Progenitor cell of endocrine pancreas (in vitro differentiated cells): ENCODE measurements around the gene FAM3D. TPM values are rescaled to one million over a fixed set of nuclear protein-coding genes. Genes with fewer than 3 reads are reported as not detected.
"Not testable (repeated sequence)": the region's sequence is repeated elsewhere in the genome, so short reads cannot be mapped to it uniquely, and the experiment has no call there.

Experiments
- DNase-seq: peaks from one replicate; pipeline ENCODE4 v3.0.0; 2021; ENCODE audit warnings: low spot score; ENCODE audit not compliant: unreplicated experiment
- H3K27ac Mint-ChIP-seq: 2 replicates; pipeline ENCODE4 v1.8.0; 2021; ENCODE audit warnings: mild to moderate bottlenecking, moderate library complexity, mixed read lengths
- H3K27me3 Mint-ChIP-seq: 2 replicates; pipeline ENCODE4 v1.8.0; 2021; ENCODE audit warnings: mixed read lengths
- H3K36me3 Mint-ChIP-seq: 2 replicates; pipeline ENCODE4 v1.8.0; 2022; ENCODE audit warnings: mixed read lengths; ENCODE audit not compliant: insufficient read depth
- H3K4me1 Mint-ChIP-seq: 2 replicates; pipeline ENCODE4 v1.8.0; 2021; ENCODE audit warnings: low read depth, mixed read lengths
- H3K4me3 Mint-ChIP-seq: 2 replicates; pipeline ENCODE4 v1.8.0; 2021; ENCODE audit warnings: low read depth, mild to moderate bottlenecking, moderate library complexity, mixed read lengths
- H3K9me3 Mint-ChIP-seq: 2 replicates; pipeline ENCODE4 v1.8.0; 2021; ENCODE audit warnings: low read depth, mixed read lengths
- CTCF ChIP-seq: fragments of 200-600 bp; sonication (generic); IDR thresholded peaks from one replicate; pipeline ENCODE4 v1.5.0; 2021; ENCODE audit warnings: antibody characterized with exemption, mild to moderate bottlenecking; ENCODE audit not compliant: unreplicated experiment
- total RNA-seq: library from RNA; stranded (reverse); gene quantifications from 2 replicates; pipeline ENCODE4 v1.2.1, GENCODE V29; 2021

The FAM3D gene
- total RNA-seq, 1 donor from 2014 or later: not detected

- H3K27me3 Mint-ChIP-seq: peaks cover 3% of the 10 kb centered on the region
- peaks cover 3% of the 10 kb centered on the region for H3K36me3 Mint-ChIP-seq
- H3K4me3 Mint-ChIP-seq: no peak overlapping the region
- no peak for DNase-seq
- no peaks in the 10 kb centered on the region for H3K4me1 Mint-ChIP-seq
- TF ChIP-seq CTCF: no peak
- no peak overlapping the region for H3K27ac Mint-ChIP-seq
- H3K9me3 Mint-ChIP-seq: peaks cover 12% of the 10 kb centered on the region
Observed at GRCh38 chr3:58681863-58682262, 15.3 kb upstream of the FAM3D start.

GRCh38 chr3:58680879-58681525 is 14.4 kb upstream of the FAM3D start:
- no peak for TF ChIP-seq CTCF
- DNase-seq: no peak
- Mint-ChIP-seq H3K36me3 (peaks cover 6% of the 10 kb centered on the region), H3K27me3 (no peaks in the 10 kb centered on the region), H3K4me3 (no peak overlapping the region), H3K27ac (no peak overlapping the region), H3K4me1 (no peaks in the 10 kb centered on the region), H3K9me3 (peaks cover 12% of the 10 kb centered on the region)

- TF ChIP-seq CTCF: no peak
- peaks cover 21% of the 10 kb centered on the region for H3K9me3 Mint-ChIP-seq
- H3K4me3 Mint-ChIP-seq: no peak overlapping the region
- no peak overlapping the region for H3K27ac Mint-ChIP-seq
- H3K27me3 Mint-ChIP-seq: no peaks in the 10 kb centered on the region
- no peak for DNase-seq
- H3K36me3 Mint-ChIP-seq: peaks cover 13% of the 10 kb centered on the region
- no peaks in the 10 kb centered on the region for H3K4me1 Mint-ChIP-seq
Observed at GRCh38 chr3:58679974-58680666, 13.5 kb upstream of the FAM3D start.

- H3K4me1 Mint-ChIP-seq: no peaks in the 10 kb centered on the region
- H3K36me3 Mint-ChIP-seq: peaks cover 14% of the 10 kb centered on the region
- H3K27me3 Mint-ChIP-seq: no peaks in the 10 kb centered on the region
- H3K4me3 Mint-ChIP-seq: no peak overlapping the region
- TF ChIP-seq CTCF: no peak
- peaks cover 24% of the 10 kb centered on the region for H3K9me3 Mint-ChIP-seq
- no peak for DNase-seq
- H3K27ac Mint-ChIP-seq: no peak overlapping the region
Observed at GRCh38 chr3:58679446-58679845, 12.9 kb upstream of the FAM3D start.

DNA sequence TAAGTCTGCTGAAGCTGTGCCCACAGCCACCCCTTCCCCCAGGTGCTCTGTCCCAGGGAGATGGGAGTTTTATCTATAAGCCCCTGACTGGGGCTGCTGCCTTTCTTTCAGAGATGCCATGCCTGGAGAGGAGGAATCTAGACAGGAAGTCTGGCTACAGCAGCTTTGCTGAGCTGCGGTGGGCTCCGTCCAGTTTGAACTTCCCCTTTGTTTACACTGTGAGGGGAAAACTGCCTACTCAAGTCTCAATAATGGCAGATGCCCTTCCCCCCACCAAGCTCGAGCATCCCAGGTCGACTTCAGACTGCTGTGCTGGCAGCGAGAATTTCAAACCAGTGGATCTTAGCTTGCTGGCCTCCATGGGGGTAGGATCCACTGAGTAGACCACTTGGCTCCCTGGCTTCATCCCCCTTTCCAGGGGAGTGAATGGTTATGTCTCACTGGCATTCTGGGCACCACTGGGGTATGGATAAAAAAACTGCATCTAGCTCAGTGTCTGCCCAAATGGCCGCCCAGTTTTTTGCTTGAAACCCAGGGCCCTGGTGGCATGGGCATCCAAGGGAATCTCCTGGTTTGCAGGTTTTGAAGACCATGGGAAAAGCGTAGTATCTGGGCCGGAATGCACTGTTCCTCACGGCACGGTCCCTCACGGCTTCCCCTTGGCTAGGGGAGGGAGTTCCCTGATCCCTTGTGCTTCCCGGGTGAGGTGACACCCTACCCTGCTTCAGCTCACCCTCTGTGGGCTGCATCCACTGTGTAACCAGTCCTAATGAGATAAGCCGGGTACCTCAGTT is 11.8 kb upstream of the FAM3D start:
- H3K4me3 Mint-ChIP-seq, H3K4me1 Mint-ChIP-seq: not testable (repeated sequence)
- H3K36me3 Mint-ChIP-seq: peaks cover 16% of the 10 kb centered on the region

More for the DNA sequence above, 11.8 kb upstream of the FAM3D start:
- H3K9me3 Mint-ChIP-seq: peaks cover 33% of the 10 kb centered on the region
- not testable (repeated sequence) for H3K27me3 Mint-ChIP-seq, H3K27ac Mint-ChIP-seq, DNase-seq
